Measurements from ENCODE around the gene ZSCAN9.
A peak's percentile ranks its signal among the peaks of the same experiment; 100 is the strongest.

The ZSCAN9 gene

DNA sequence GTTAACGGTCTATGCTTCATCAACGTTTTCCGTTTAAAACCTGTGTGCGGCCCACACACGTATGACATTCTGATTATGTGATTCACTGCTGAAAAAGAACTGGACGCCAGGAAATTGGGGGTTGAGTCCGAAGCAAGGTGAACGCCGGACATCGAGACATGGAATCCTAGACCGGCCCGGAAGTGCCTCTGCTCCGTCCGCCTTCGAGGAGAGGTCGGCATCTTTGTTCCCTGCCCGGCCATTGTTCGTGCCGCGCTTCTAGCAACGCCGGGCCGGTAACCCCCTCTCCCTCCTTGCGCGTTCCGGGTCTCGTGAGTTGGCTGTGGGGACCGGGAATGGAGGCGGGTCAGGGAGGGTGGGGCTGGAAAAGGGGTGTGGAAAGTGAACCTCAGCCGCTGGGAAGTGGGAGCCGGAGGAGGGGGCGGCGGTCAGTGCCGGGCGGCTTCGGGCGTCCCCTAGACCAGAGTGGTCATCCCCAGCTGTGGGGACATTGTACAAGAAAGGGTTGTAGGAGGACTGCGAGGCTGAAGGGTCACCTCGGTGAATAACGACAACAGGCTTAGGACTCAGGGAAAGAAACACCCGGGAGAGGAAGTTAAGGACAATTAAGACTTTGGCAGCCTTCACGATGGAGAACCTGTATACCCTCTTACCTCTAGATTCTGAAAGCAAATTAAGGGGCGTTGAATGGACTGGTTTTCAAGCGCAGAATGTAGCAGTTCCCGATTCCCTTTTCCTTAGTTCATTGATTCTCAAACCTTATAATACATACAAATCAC lies at the start of gene ZSCAN9:
Gene ZSCAN9, plus strand, starts transcription at position 220 of the 779 bp plus-strand sequence. CDS start 1,810 bp downstream, outside the sequence.
- H3K4me3 ChIP-seq (replicated peaks in 1 of 2; ENCODE audit: low read depth in 2 of 2, low read length in 2 of 2): peak within 1 kb of the TSS; percentile 74 to 84
- peak; percentile 92 to 93 for DNase-seq (ENCODE audit: low read depth in 2 of 2)
- no peak for TF ChIP-seq CTCF (IDR thresholded peaks at IDR 0.05; ENCODE audit: low read depth, low read length)

GRCh38 chr6:28176373-28176772 lies 48.7 kb upstream of the ZSCAN9 start:
- H3K4me3 ChIP-seq (replicated peaks in 1 of 2; ENCODE audit: low read depth in 2 of 2, low read length in 2 of 2): no peak overlapping the region
- no peak for TF ChIP-seq CTCF (IDR thresholded peaks at IDR 0.05; ENCODE audit: low read depth, low read length)
- no peak for DNase-seq (ENCODE audit: low read depth in 2 of 2)

DNA sequence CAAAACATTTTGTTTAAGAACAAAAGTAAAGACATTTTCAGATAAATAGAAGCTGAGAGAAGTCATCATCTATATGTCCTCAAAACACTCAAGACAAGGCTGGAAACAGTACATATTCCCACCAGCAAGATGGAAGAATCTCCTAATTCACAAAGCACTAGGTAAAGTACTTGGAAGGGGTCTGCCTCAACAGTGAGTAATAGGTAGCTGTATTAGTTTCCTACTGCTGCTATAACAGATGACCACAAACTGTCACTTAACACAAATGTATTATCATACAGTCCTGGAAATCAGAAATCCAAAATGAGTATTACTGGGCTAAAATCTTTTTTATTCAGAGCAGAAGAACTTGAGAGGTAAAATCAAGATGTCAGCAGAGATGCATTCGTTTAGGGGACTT lies 42.8 kb upstream of the ZSCAN9 start:
- TF ChIP-seq CTCF (IDR thresholded peaks at IDR 0.05; ENCODE audit: low read depth, low read length): no peak
- DNase-seq (ENCODE audit: low read depth in 2 of 2): no peak
- H3K4me3 ChIP-seq (replicated peaks in 1 of 2; ENCODE audit: low read depth in 2 of 2, low read length in 2 of 2): no peak overlapping the region

DNA sequence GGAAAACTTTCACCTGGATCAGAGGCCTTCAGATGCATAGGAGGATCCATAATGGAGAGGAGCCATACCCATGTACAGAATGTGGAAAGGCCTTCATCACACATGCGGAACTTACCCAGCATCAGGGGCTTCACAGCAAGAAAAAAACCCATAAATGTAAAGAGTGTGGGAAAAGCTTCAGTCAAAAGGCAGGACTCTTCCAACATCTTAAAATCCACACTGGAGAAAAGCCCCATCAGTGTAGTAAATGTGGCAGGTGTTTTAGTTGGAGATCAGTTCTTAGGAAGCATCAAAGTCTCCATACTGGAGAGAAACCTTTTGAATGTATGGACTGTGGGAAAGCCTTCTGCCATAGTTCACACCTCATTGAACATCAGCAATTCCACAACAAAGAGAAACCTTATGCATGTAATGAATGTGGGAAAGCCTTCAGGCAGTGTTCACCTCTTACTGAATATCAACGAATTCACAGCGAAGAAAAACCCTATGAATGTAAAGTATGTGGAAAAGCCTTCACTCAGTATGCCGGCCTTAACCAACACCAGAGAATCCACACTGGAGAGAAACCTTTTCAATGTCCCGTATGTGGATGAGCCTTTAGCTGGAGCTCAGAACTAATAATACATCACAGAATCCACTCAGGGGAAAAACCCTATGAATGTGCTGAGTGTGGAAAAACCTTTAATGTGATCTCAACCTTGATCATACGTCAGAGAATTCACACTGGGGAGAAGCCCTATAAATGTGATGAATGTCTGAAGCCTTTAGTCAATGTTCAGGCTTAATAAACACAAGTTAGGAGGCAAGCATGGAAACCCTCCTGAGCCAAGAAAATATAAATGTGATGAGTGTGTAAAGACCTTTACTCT lies 36.7 kb upstream of the ZSCAN9 start:
- no peak for DNase-seq (ENCODE audit: low read depth in 2 of 2)
- no peak overlapping the region for H3K4me3 ChIP-seq (replicated peaks in 1 of 2; ENCODE audit: low read depth in 2 of 2, low read length in 2 of 2)
- no peak for TF ChIP-seq CTCF (IDR thresholded peaks at IDR 0.05; ENCODE audit: low read depth, low read length)

GRCh38 chr6:28200020-28200419 lies 25.1 kb upstream of the ZSCAN9 start:
- no peak for TF ChIP-seq CTCF (IDR thresholded peaks at IDR 0.05; ENCODE audit: low read depth, low read length)
- no peak for DNase-seq (ENCODE audit: low read depth in 2 of 2)
- H3K4me3 ChIP-seq (replicated peaks in 1 of 2; ENCODE audit: low read depth in 2 of 2, low read length in 2 of 2): no peak overlapping the region

GRCh38 chr6:28203201-28203600 lies 21.9 kb upstream of the ZSCAN9 start:
- DNase-seq (ENCODE audit: low read depth in 2 of 2): no peak
- H3K4me3 ChIP-seq (replicated peaks in 1 of 2; ENCODE audit: low read depth in 2 of 2, low read length in 2 of 2): no peak overlapping the region
- TF ChIP-seq CTCF (IDR thresholded peaks at IDR 0.05; ENCODE audit: low read depth, low read length): no peak

Measured in cardiac fibroblast (primary cell).